ENCODE data around the gene VWF.

Gene VWF

DNA sequence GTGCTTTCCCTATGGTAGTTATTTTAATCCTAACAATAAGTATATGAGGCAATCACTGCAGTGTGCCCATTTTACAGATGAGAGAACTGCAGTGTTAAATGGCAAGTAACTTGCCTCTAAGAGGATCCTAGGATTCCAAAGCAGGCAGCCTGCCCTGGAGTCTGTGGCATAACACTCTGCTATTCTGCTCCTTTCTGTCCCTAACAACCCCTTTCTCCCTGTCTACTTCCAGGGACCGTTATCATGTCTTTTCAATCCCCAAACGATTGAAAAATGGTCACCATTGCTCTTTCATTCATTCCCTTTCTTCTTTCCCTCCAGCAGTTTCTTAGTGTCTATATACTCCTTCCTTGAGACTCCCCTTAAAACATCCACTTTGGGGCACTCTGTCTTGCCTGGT lies 178.1 kb downstream of the VWF start:
- Histone ChIP-seq H3K9ac (ENCODE audit: low read depth, low read length) (no peak overlapping the region), H3K4me3 (ENCODE audit: low read depth, low read length) (peak overlapping the region; percentile 0), H3K36me3 (ENCODE audit: control insufficient read depth, insufficient read depth, low read length) (no peaks in the 10 kb centered on the region), H3K9me3 (ENCODE audit: control insufficient read depth, insufficient read depth, low read length) (no peaks in the 10 kb centered on the region), H3K4me1 (ENCODE audit: control insufficient read depth, insufficient read depth, low read length) (peaks cover 3% of the 10 kb centered on the region), H3K27me3 (ENCODE audit: control insufficient read depth, insufficient read depth, low read length) (peaks cover 50% of the 10 kb centered on the region)

DNA sequence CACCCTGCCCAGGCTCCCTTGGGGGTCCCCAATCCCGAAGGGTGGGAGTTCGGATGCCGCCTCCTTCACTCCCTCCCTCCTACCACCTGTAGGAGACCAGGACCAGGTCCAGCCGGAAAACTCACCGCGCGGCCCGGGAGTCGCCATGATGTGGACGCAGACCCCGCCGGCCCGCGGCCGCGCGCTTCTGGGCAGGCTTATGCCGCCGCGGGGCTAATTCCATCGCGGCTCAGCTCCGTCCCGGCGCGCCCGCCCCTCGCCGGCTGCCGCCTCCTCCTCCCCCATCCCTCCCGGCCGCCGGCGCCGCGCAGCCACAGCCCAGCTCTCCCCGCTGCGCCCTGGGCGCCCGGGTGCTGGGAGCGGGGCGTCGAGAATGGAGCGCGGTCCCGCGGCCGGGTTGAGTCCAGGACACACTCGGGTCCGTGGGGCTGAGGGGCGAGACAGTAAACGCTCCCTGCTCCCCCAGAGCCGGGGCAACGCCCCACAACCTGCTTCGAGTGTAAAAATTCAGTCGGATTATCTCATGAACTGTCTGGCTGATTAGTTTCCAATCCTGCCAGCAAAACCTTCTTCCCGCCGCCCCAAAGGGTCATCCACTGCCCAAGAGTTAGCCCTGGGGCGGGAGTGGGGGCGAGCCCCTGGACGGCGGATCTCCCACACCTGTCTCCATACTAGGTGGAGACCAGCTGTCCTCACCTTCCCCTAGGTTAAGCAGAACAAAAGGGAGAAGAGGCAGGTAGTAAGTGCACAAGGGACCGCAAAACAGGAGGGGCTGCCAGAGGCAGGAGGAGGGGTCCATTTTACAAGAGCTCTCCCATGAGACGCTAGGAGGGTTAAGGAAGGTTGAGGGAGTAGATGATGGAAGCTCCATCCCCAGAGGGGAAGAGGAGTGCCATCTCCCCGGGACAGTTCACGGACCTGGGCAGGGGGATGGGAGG lies 179.1 kb downstream of the VWF start, which contains the start of gene ANO2:
Gene ANO2 (minus strand): TSS at position 189 of the 938 bp plus-strand sequence. CDS start 42 bp downstream, at position 147.
- H3K4me1 ChIP-seq (ENCODE audit: control insufficient read depth, insufficient read depth, low read length) = peaks cover 5% of the 10 kb centered on the region
- peaks cover 50% of the 10 kb centered on the region for H3K27me3 ChIP-seq (ENCODE audit: control insufficient read depth, insufficient read depth, low read length)
- no peaks in the 10 kb centered on the region for H3K9me3 ChIP-seq (ENCODE audit: control insufficient read depth, insufficient read depth, low read length)
- H3K36me3 ChIP-seq (ENCODE audit: control insufficient read depth, insufficient read depth, low read length) = no peaks in the 10 kb centered on the region
- peak within 1 kb of the TSS; percentile 60 for H3K9ac ChIP-seq (ENCODE audit: low read depth, low read length)
- H3K4me3 ChIP-seq (ENCODE audit: low read depth, low read length) = peak within 1 kb of the TSS; percentile 89

DNA sequence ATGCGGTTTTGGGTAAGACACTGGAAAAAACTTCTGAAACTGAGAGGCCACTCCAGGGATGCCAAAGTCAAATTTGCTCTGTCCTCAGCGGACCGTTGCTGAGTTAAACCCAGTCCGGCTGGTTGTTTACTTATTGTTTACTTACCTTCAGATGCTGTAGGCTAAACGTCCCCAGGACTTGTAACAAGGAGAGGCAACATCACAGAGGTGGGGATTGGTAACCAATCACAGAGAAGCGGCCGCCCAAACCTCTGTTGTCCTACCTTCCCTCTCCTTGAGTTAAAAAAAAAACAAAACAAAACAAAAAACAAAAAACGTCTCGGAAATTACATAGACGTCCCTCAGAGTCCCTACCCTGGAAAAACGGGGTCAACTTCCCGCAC lies 179.8 kb downstream of the VWF start:
- H3K36me3 ChIP-seq (ENCODE audit: control insufficient read depth, insufficient read depth, low read length) = no peaks in the 10 kb centered on the region
- no peaks in the 10 kb centered on the region for H3K9me3 ChIP-seq (ENCODE audit: control insufficient read depth, insufficient read depth, low read length)
- peaks cover 5% of the 10 kb centered on the region for H3K4me1 ChIP-seq (ENCODE audit: control insufficient read depth, insufficient read depth, low read length)
- H3K4me3 ChIP-seq (ENCODE audit: low read depth, low read length) = peak overlapping the region; percentile 89
- peak overlapping the region; percentile 60 for H3K9ac ChIP-seq (ENCODE audit: low read depth, low read length)
- peaks cover 50% of the 10 kb centered on the region for H3K27me3 ChIP-seq (ENCODE audit: control insufficient read depth, insufficient read depth, low read length)

DNA sequence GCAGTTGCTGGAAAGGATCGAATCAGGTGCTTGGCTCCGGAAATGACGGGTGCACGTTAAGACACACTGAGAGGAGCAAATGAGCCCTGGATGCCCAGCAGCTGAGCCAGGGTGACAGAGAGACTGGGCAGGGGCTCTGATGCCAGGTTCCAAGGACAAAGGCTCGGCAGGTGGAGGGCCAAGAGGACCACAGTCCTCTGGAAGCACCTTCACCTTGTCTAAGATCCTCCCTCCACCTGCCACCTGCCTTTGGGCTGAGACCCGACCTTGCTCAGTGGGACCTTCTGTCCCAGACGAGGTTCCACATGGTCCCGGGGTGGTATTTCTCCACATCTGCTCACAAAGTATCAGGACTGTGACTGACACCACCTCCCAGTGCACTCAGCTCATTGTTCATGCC lies 180.4 kb downstream of the VWF start:
- Histone ChIP-seq H3K27me3 (ENCODE audit: control insufficient read depth, insufficient read depth, low read length) (peaks cover 50% of the 10 kb centered on the region), H3K4me3 (ENCODE audit: low read depth, low read length) (peak overlapping the region; percentile 89), H3K9ac (ENCODE audit: low read depth, low read length) (no peak overlapping the region), H3K4me1 (ENCODE audit: control insufficient read depth, insufficient read depth, low read length) (peaks cover 5% of the 10 kb centered on the region), H3K36me3 (ENCODE audit: control insufficient read depth, insufficient read depth, low read length) (no peaks in the 10 kb centered on the region), H3K9me3 (ENCODE audit: control insufficient read depth, insufficient read depth, low read length) (no peaks in the 10 kb centered on the region)

DNA sequence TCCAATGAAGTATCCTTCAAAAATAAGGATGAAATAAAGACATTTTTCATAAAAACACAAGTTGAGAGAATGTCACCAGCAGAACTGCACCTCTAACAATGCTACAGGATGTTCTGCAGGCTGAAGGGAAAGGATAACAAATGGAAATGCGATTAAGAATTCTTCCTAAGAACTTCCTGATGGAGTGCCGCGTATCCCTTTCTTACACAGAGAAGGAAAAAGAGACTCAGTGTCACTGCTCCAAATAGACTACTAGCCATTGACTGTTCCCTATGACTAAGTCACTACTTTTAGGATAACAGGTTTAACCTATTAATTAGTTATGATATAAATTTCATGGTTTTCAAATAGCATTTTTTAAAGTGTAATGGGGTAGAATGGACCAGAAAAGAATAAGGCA lies 182.6 kb downstream of the VWF start:
- Histone ChIP-seq H3K9ac (ENCODE audit: low read depth, low read length) (no peak overlapping the region), H3K4me1 (ENCODE audit: control insufficient read depth, insufficient read depth, low read length) (peaks cover 5% of the 10 kb centered on the region), H3K27me3 (ENCODE audit: control insufficient read depth, insufficient read depth, low read length) (peaks cover 30% of the 10 kb centered on the region), H3K4me3 (ENCODE audit: low read depth, low read length) (no peak overlapping the region), H3K9me3 (ENCODE audit: control insufficient read depth, insufficient read depth, low read length) (no peaks in the 10 kb centered on the region), H3K36me3 (ENCODE audit: control insufficient read depth, insufficient read depth, low read length) (no peaks in the 10 kb centered on the region)

DNA sequence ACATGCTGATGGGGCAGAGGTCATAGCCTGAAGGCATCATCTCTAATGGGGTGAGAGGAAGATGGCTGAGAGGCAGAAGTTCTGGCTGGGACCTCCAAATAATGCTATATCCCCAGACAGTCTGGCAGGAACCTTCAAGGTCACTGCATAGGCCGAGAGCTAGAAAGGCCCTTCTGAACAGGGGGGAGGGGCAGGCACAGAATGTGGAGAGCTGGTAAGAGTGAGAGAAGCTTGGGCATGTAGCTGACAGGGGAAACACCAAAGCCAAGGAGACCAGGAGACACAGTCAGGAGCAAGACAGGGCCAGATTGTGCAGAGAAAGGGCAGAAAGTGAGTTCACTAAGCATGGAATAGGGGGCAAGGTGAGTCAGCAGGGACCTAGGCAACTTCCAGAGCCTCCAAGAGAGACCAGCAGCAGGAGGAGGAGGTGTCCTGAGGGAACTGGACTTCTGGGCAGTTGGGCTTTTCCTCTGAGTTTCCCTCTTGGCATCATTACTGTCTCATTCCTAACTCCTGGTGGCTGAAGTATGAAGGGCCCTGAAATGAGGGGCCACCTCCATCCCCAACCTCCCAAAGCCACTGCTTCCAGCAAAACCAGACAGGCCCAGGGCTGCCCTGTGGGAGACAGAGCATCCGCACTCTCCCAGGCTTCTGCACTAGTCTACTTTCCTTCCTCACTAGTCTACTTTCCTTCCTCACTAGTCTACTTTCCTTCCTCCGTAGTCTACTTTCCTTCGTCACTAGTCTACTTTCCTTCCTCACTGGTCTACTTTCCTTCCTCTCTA lies 196.5 kb downstream of the VWF start:
- Histone ChIP-seq H3K27me3 (ENCODE audit: control insufficient read depth, insufficient read depth, low read length) (no peaks in the 10 kb centered on the region), H3K9ac (ENCODE audit: low read depth, low read length) (no peak overlapping the region), H3K9me3 (ENCODE audit: control insufficient read depth, insufficient read depth, low read length) (no peaks in the 10 kb centered on the region), H3K4me1 (ENCODE audit: control insufficient read depth, insufficient read depth, low read length) (no peaks in the 10 kb centered on the region), H3K36me3 (ENCODE audit: control insufficient read depth, insufficient read depth, low read length) (no peaks in the 10 kb centered on the region), H3K4me3 (ENCODE audit: low read depth, low read length) (no peak overlapping the region)

DNA sequence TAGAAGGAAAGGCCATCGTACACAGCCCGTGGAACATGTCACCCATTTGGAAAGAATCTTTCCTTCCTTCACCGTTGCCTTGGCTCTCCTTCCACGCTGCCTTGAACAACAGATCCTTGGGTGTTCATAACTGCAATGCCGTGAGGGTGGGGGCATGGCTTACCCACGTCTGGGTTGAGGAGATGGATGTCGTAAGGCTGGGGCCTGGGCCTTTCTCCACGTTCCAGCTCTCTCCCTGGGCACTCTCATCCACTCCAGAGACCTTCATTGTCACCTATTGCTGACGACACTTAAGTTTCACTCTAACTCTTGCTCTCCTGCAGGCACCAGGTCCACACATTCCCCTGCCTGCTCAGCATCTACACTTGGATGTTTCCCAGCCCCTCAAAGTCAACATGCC lies 198.8 kb downstream of the VWF start:
- Histone ChIP-seq H3K9ac (ENCODE audit: low read depth, low read length) (no peak overlapping the region), H3K9me3 (ENCODE audit: control insufficient read depth, insufficient read depth, low read length) (no peaks in the 10 kb centered on the region)

DNA sequence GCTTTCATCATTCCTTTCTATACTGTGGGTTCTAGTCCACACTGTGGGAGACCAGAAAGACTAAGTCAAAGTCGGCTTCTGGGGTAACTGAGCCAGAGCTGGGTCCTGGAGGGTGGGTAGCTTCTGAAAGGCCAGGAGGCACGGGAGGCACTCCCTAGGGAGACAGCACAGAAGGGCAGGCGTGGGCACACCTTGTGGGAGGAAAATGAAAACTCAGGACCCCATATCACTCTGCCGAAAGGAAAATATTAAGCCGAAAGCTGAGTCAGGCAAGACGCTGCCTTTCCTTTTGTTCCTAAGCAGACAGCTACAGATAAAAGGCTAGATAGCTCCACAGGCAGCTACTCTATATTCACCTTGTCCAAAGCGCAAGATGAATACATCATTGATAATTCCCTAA lies 200.1 kb downstream of the VWF start:
- Histone ChIP-seq H3K4me3 (ENCODE audit: low read depth, low read length) (no peak overlapping the region), H3K4me1 (ENCODE audit: control insufficient read depth, insufficient read depth, low read length) (no peaks in the 10 kb centered on the region), H3K9ac (ENCODE audit: low read depth, low read length) (no peak overlapping the region), H3K9me3 (ENCODE audit: control insufficient read depth, insufficient read depth, low read length) (no peaks in the 10 kb centered on the region), H3K36me3 (ENCODE audit: control insufficient read depth, insufficient read depth, low read length) (no peaks in the 10 kb centered on the region), H3K27me3 (ENCODE audit: control insufficient read depth, insufficient read depth, low read length) (no peaks in the 10 kb centered on the region)

More for the DNA sequence above, 198.8 kb downstream of the VWF start:
- Histone ChIP-seq H3K4me3 (ENCODE audit: low read depth, low read length) (no peak overlapping the region), H3K36me3 (ENCODE audit: control insufficient read depth, insufficient read depth, low read length) (no peaks in the 10 kb centered on the region), H3K4me1 (ENCODE audit: control insufficient read depth, insufficient read depth, low read length) (no peaks in the 10 kb centered on the region), H3K27me3 (ENCODE audit: control insufficient read depth, insufficient read depth, low read length) (no peaks in the 10 kb centered on the region)

DNA sequence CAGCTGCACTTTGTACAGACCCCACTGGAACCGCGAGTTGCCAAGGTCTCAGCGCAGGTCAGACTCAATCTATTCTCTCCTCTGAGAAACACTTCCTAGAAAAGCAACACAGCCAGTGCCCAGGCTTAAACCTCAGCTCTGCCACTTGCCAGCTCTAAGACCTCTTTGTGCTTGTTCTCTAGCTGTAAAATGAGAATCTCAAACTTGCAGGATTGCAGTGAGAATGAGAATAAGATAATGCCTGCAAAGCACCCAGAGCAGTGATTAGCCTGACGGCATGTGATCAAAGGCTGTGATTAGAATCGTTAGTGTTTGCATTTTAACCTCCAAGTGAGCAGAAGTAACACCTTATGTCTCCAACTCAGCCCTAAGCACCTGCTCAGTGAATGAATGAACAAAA lies 200.7 kb downstream of the VWF start:
- no peaks in the 10 kb centered on the region for H3K27me3 ChIP-seq (ENCODE audit: control insufficient read depth, insufficient read depth, low read length)
- H3K9ac ChIP-seq (ENCODE audit: low read depth, low read length) = no peak overlapping the region

DNA sequence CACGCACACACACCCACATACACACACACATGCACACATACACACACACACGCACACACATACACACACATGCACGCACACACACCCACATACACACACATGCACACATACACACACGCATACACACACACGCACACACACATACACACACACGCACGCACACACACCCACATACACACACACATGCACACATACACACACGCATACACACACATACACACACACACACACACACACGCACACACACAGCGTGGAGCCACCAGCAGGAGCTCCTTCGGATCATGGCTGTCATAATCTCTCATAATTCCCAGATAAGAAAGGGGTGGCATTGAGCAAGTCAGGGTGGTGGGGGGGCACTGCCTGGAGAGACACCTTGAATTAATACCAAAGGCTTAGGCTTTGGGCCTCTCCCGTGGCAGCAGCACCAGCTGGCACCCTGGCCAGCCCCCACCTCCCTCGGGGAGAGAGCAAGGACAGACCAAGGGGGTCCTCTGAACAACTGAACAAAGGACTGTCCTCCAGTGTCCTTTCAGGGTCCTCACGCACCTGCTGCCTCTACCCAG lies 201.3 kb downstream of the VWF start:
- Histone ChIP-seq H3K36me3 (ENCODE audit: control insufficient read depth, insufficient read depth, low read length) (no peaks in the 10 kb centered on the region), H3K4me1 (ENCODE audit: control insufficient read depth, insufficient read depth, low read length) (no peaks in the 10 kb centered on the region), H3K4me3 (ENCODE audit: low read depth, low read length) (no peak overlapping the region), H3K9me3 (ENCODE audit: control insufficient read depth, insufficient read depth, low read length) (no peaks in the 10 kb centered on the region), H3K9ac (ENCODE audit: low read depth, low read length) (no peak overlapping the region), H3K27me3 (ENCODE audit: control insufficient read depth, insufficient read depth, low read length) (no peaks in the 10 kb centered on the region)

More for the DNA sequence above, 200.7 kb downstream of the VWF start:
- H3K4me1 ChIP-seq (ENCODE audit: control insufficient read depth, insufficient read depth, low read length) = no peaks in the 10 kb centered on the region
- no peak overlapping the region for H3K4me3 ChIP-seq (ENCODE audit: low read depth, low read length)
- no peaks in the 10 kb centered on the region for H3K36me3 ChIP-seq (ENCODE audit: control insufficient read depth, insufficient read depth, low read length)
- H3K9me3 ChIP-seq (ENCODE audit: control insufficient read depth, insufficient read depth, low read length) = no peaks in the 10 kb centered on the region

DNA sequence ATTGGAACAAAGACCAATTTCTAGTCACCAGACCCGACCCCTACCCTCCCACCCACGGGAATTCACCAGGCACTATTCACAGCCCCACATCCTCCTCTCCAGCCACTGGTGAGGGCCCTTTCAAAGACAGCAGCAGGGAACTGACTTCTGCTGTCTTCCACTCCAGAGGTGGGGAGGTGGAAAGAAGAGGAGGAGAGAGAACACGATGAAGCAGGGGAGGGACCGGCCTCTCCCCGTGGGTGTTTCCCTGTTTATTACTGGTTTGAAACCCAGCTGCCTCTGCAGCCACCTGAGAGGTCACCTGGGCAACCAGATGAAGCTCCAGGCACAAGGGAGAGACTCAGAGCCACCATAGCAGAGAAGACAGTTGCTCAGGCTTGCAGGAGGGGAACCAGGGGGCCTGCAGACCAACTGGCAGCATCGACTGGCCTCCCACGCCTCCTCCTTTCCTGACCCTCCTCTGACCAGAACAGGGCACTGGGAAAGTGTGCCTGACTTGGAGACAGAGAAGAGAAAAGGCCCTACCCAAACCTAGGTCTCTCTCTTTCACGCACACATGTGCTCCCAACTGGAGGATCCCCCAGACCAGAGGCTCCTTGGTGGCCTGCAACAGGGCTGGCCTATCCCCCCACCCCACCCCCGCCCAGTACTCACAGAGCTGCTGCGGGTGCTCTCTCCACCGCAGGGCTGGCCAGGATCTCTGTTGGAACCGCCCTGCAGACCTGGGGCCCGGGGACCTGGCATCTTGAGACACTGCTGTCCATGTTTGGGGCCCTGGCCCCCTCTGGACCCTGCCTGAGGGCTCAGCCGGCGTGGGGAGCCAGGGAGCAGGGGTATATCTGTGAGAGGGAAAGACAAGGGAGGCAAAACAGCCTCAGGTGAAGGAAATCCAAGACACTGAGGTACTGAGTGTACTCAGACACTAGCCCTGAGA lies 202.2 kb downstream of the VWF start:
- H3K9ac ChIP-seq (ENCODE audit: low read depth, low read length) = no peak overlapping the region
- no peaks in the 10 kb centered on the region for H3K27me3 ChIP-seq (ENCODE audit: control insufficient read depth, insufficient read depth, low read length)
- H3K9me3 ChIP-seq (ENCODE audit: control insufficient read depth, insufficient read depth, low read length) = no peaks in the 10 kb centered on the region
- no peaks in the 10 kb centered on the region for H3K4me1 ChIP-seq (ENCODE audit: control insufficient read depth, insufficient read depth, low read length)
- no peaks in the 10 kb centered on the region for H3K36me3 ChIP-seq (ENCODE audit: control insufficient read depth, insufficient read depth, low read length)
- H3K4me3 ChIP-seq (ENCODE audit: low read depth, low read length) = no peak overlapping the region
